ENCODE measurements around the gene ABCG2.

ABCG2 gene

GRCh38 chr4:88062843-88063242 is 95.6 kb downstream of the ABCG2 start:
- no peak for DNase-seq

DNA sequence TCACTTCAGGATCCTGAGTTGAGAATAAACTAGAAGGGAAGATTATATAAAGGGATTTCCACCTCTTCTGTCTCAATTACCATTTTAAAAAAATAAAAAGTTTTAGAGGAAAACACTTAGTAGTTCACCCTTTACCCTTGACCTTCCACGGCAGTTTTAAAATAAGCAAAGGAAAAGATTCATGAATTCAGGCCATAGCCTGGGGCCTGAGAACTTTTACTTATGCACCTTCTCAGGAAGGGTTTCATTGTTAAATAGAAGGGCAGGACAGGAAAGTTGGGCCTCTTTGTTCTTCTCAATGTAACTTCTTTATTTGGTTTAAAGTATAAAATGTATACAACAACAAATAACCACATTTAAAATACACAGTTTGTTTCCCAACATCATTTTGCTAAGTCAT is 96.1 kb downstream of the ABCG2 start:
- no peak for DNase-seq

GRCh38 chr4:88060431-88060830 is 98.0 kb downstream of the ABCG2 start:
- DNase-seq: no peak

DNA sequence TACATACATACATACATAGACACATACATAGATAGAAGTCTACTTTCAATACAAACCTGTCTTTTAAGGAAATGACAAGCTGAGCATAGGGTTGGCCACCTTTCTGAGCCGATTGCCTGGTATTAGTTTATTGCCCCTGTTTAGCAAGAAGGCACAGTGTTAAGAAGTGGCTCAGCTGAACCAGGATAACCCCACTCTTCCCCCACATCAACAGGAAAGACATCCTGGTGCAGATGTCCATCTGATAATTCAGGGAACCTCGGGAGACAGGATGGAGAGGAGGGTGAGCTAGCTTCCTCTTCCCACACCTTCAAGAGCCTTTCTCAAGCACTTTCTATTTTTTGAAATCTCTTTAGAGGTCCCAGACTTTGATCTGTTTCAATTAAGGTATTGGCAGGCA is 98.7 kb downstream of the ABCG2 start:
- no peak for DNase-seq

- no peak for DNase-seq
Measured at GRCh38 chr4:88058295-88058694, 100.1 kb downstream of the ABCG2 start.

GRCh38 chr4:88054901-88055300 is 103.5 kb downstream of the ABCG2 start:
- DNase-seq: no peak

GRCh38 chr4:88054229-88054628 is 104.2 kb downstream of the ABCG2 start:
- DNase-seq: no peak

DNA sequence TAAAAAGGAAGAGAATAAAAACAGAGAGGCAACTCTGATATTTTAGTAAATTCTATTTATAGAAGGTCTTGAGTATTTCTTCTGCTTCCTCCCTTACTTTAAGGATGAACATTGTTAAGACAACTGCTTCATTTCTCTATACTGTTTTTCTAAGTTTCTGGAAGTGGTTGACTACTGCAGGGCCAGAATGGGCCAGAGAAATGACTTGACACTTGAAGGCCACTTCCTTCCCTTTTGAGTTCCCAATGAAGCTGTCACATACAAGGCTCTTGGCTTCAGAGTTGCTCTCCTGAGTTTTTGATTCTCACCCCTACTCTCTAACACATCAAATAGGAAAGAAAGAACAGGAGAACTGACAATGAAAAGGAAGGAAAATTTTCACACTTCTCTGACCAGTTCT is 113.4 kb downstream of the ABCG2 start:
- DNase-seq: no peak

DNA sequence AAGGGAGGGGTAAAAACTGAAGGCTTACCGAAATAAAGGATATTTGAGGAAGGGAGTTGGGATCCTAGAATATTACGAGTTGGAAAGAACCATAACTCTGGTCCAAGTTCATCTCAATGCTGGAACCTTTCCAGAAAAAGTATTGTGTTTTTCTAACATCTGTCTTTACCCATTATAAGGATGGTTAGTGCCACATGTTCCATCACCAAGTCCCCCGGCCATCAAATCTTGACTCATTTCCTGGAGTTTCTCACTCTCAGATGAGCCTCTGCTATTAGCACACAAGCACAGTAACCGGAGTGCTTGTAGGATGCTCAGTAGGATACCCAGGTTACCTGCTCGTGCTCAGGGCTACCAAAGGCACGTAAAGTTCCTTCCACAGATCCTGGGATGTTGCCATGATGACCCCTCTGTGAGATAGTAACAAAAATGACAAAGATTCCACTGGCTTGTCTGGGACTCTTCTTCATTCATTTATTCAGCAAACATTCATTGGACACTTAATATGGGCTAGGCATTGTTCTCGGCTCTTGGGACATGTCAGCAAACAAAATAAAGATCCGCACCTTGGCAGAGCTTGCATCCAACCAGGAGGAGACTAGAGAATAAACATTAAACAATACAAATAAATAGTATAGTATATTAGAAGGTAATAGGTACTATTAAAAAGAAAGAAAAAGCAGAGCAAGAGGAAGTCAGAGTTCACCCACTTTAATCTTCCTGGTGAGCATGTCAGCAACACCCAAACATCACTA is 114.7 kb downstream of the ABCG2 start:
- DNase-seq: no peak

DNA sequence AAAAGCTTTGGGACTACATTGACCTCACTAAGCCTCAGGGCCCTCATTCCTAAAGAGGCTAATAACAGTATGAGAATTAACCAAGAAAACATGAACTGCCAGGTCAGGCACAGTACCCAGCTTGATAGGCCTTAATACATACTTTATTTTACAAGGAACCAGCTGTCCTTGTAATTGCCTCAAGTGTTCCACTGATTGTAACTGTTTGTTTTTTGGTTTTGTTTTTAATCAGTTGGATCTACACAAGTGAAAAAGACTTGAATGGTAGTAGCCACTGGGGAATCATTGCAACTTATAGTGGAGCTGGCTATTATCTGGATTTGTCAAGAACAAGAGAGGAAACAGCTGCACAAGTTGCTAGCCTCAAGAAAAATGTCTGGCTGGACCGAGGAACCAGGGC is 115.4 kb downstream of the ABCG2 start:
- DNase-seq: no peak

- DNase-seq: no peak
Measured at GRCh38 chr4:88041626-88042025, 116.8 kb downstream of the ABCG2 start.

- no peak for DNase-seq
Measured at GRCh38 chr4:88040707-88041106, 117.7 kb downstream of the ABCG2 start.
